K562 (cell line): ENCODE data around the gene EIF5. TPM values are rescaled to one million over a fixed set of nuclear protein-coding genes. Genes with fewer than 3 reads are reported as not detected.

Source experiments
- ATAC-seq: fragments of 200-7000 bp; cut with Tn5 transposase; 3 replicates; pipeline ENCODE4 v1.9.1; 2020; ENCODE audit warnings: moderate library complexity
- BruUV-seq: library from RNA; stranded (reverse); fragments of 400-500 nt; replicated peaks from 2 replicates; lab custom pipeline; 2021; lab: Mats Ljungman, UMichigan
- CTCF ChIA-PET: fragments of 300-600 bp; formaldehyde crosslinking; extraction: SDS; loops from one replicate; lab custom pipeline; 2021; ENCODE audit warnings: low intra/inter-chr PET ratio; lab: Yijun Ruan, JAX
- POLR2A ChIA-PET: fragments of 300-600, 350-650 bp; sonication (Branson Sonifier 250); formaldehyde crosslinking; extraction: SDS; loops from one replicate; lab custom pipeline; 2021; ENCODE audit warnings: antibody characterized with exemption, inconsistent platforms; lab: Yijun Ruan, JAX
- DNase-seq, 4 experiments: peaks; one replicate each; pipeline versions ENCODE4 v3.0.0 to v3.0.0-alpha.2; 2011 to 2018; ENCODE audit warnings: low spot score in 3 of 4, mixed read lengths in 3 of 4; ENCODE audit errors: extremely low read depth in 1 of 4
- FAIRE-seq: peaks from 2 replicates; lab custom pipeline; 2011; peaks lifted over from hg19 to GRCh38; lab: Jason Lieb, UNC
- H2AFZ ChIP-seq: 2 replicates; pipeline ENCODE4 v1.6.0; 2011; ENCODE audit warnings: low read depth, low read length, control low read depth, inconsistent platforms
- H3K27ac ChIP-seq: fragments of 200-600 bp; 3 replicates; pipeline ENCODE4 v1.8.0; 2011; ENCODE audit warnings: low read depth, mild to moderate bottlenecking, control low read depth, inconsistent platforms, low read length, moderate library complexity, mixed read lengths; ENCODE audit errors: extremely low read depth
- H3K27me3 ChIP-seq, 2 experiments: fragments of 300-600 bp in 1 of 2; 2 replicates in 1 of 2; 3 replicates in 1 of 2; pipeline versions ENCODE4 v1.6.0 to v1.8.0; 2011; ENCODE audit warnings: inconsistent platforms in 2 of 2, low read length in 2 of 2, mild to moderate bottlenecking in 1 of 2, mixed read lengths in 1 of 2, moderate library complexity in 1 of 2; ENCODE audit not compliant: control insufficient read depth in 2 of 2, insufficient read depth in 2 of 2
- H3K36me3 ChIP-seq: fragments of 300-600 bp; 3 replicates; pipeline ENCODE4 v1.8.0; 2011; ENCODE audit warnings: mild to moderate bottlenecking, low read length, inconsistent platforms; ENCODE audit not compliant: control insufficient read depth, insufficient read depth
- H3K4me1 ChIP-seq, 2 experiments: fragments of 200-600 bp in 1 of 2; replicated peaks in 1 of 2; 2 replicates in 1 of 2; 3 replicates in 1 of 2; pipeline versions ENCODE4 v1.5.1 to v1.8.0; 2011; ENCODE audit warnings: inconsistent platforms in 2 of 2, low read length in 2 of 2, mild to moderate bottlenecking in 1 of 2, mixed read lengths in 1 of 2, moderate library complexity in 1 of 2; ENCODE audit not compliant: control insufficient read depth in 2 of 2, insufficient read depth in 2 of 2
- H3K4me2 ChIP-seq: 2 replicates; pipeline ENCODE4 v1.6.1; 2011; ENCODE audit warnings: low read length, control low read depth, inconsistent platforms, mixed read lengths; ENCODE audit not compliant: insufficient read depth
- H3K4me3 ChIP-seq: fragments of 200-600 bp; sonication (generic), shearing (Covaris generic); 2 replicates; pipeline ENCODE4 v1.5.1; 2016; ENCODE audit warnings: control low read depth, inconsistent platforms
- H3K79me2 ChIP-seq: fragments of 200-600 bp; 3 replicates; pipeline ENCODE4 v1.8.0; 2011; ENCODE audit warnings: low read length, inconsistent platforms; ENCODE audit not compliant: control insufficient read depth, insufficient read depth
- H3K9ac ChIP-seq, 2 experiments: 2 replicates each; pipeline versions ENCODE4 v1.6.0 to v1.6.1; 2011; ENCODE audit warnings: low read depth in 2 of 2, low read length in 2 of 2, control low read depth in 1 of 2, inconsistent platforms in 1 of 2, mild to moderate bottlenecking in 1 of 2, mixed read lengths in 1 of 2; ENCODE audit not compliant: insufficient read depth in 1 of 2
- H3K9me1 ChIP-seq: one replicate; pipeline ENCODE4 v1.6.0; 2011; ENCODE audit warnings: inconsistent platforms, mild to moderate bottlenecking, low read length, moderate library complexity; ENCODE audit not compliant: control insufficient read depth, insufficient read depth
- H3K9me3 ChIP-seq: replicated peaks from 2 replicates; pipeline ENCODE4 v1.5.1; 2011; ENCODE audit warnings: low read depth, low read length, inconsistent platforms; ENCODE audit not compliant: control insufficient read depth, insufficient read depth
- H4K20me1 ChIP-seq: replicated peaks from 2 replicates; pipeline ENCODE4 v1.6.1; 2011; ENCODE audit warnings: low read length, inconsistent platforms, mixed read lengths; ENCODE audit not compliant: control insufficient read depth, insufficient read depth
- ATF3 ChIP-seq, 2 experiments: fragments of 450-650 bp in 1 of 2; sonication (generic) in 1 of 2; formaldehyde crosslinking in 1 of 2; IDR thresholded peaks in 1 of 2; conservative IDR thresholded peaks in 1 of 2; 2 replicates each; pipeline versions ENCODE4 v1.6.1 to v1.8.1; 2016 to 2023; ENCODE audit warnings: mild to moderate bottlenecking in 2 of 2, moderate library complexity in 2 of 2, inconsistent platforms in 1 of 2, missing genetic modification reagents in 1 of 2
- CEBPB ChIP-seq: fragments of 450-650 bp; IDR thresholded peaks from 2 replicates; pipeline ENCODE4 v1.6.1; 2016; ENCODE audit warnings: missing genetic modification characterization, missing compliant biosample characterization
- CEBPG ChIP-seq, 3 experiments: fragments of 200-800 bp in 1 of 3; sonication (Bioruptor generic) in 1 of 3; sonication (generic) in 1 of 3; formaldehyde crosslinking in 1 of 3; IDR thresholded peaks in 2 of 3; conservative IDR thresholded peaks in 1 of 3; 2 replicates each; pipeline versions ENCODE4 v1.6.1 to v1.8.0; 2016 to 2022; ENCODE audit warnings: missing compliant biosample characterization in 2 of 3, missing genetic modification characterization in 2 of 3, mild to moderate bottlenecking in 1 of 3, missing genetic modification reagents in 1 of 3
- MIER1 ChIP-seq: fragments of 450-650 bp; IDR thresholded peaks from 2 replicates; pipeline ENCODE4 v1.6.1; 2016; ENCODE audit warnings: antibody characterized with exemption, mild to moderate bottlenecking, low read depth
- NR2F6 ChIP-seq: fragments of 450-650 bp; formaldehyde crosslinking; IDR thresholded peaks from 2 replicates; pipeline ENCODE4 v1.4.0; 2020; ENCODE audit warnings: mild to moderate bottlenecking
- TRIM24 ChIP-seq, 2 experiments: fragments of 450-650 bp; IDR thresholded peaks; 2 replicates each; pipeline ENCODE4 v1.6.1; 2016
- WGBS: fragments of 100-300 bp; shearing (Covaris generic); methylation state at CpG from one replicate; pipeline ENCODE4 v1.1.6; 2016; ENCODE audit warnings: low coverage, mixed read lengths; ENCODE audit not compliant: insufficient coverage; ENCODE audit errors: missing lambda C conversion rate; 5-methylcytosine and 5-hydroxymethylcytosine counted together
- in situ Hi-C: fragments of 300-500 bp; cut with MboI; formaldehyde crosslinking; loops from 4 replicates; pipeline ENCODE4 v1.15.0; 2018; ENCODE audit warnings: inconsistent platforms, mixed read lengths
- intact Hi-C: fragments of 100-400 bp; cut with micrococcal nuclease; formaldehyde crosslinking; loops from 2 replicates; pipeline ENCODE4 v1.14.2; 2022
- polyA plus RNA-seq, 8 experiments: library from polyadenylated mRNA; depleted of rRNA in 4 of 8; stranded (reverse) in 5 of 8; unstranded in 3 of 8; fragments of >200 nt; fragmentation: Nextera tagmentation in 2 of 8; fragmentation: Illumina TruSeq in 1 of 8; extraction: Ambion mirVana in 2 of 8; extraction: Trizol in 1 of 8; gene quantifications; 2 replicates each; pipeline versions ENCODE4 v1.2.1 to v1.2.3, GENCODE V29; 2011 to 2014; ENCODE audit warnings: inconsistent platforms in 1 of 8, missing spikeins in 1 of 8
- total RNA-seq, 7 experiments: library from RNA; depleted of rRNA in 6 of 7; stranded (reverse); fragments of >200 nt in 6 of 7; fragmentation: Illumina TruSeq in 2 of 7; extraction: Trizol in 2 of 7; gene quantifications; 2 replicates each; pipeline versions ENCODE4 v1.2.1 to v1.2.3, GENCODE V29; 2011 to 2021; ENCODE audit warnings: low replicate concordance in 1 of 7

Gene EIF5
- total and polyA plus RNA-seq, 9 of the 15 experiments (the other 6 are each of a cell fraction or from before 2014, with no cell fraction given): 92.7 to 442 (median 190) TPM

DNA sequence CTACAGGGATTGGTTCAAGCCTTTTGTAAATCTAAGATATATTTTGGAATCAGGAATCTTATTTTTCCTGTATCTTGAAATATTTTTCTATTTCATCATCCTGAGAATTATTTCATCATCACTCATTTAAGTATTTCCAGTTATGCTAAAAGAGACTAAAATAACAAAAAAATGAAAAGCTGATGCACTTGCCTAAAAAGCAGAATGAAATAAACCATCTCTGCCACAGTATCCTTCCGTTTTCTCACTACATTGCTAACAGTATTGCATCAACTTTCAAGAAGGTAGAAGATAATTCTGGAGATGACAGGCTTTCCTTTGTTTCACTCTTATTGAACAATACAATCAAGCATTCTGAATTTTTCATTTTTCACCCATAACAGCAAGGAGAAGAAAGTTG lies 31.1 kb upstream of the EIF5 start:
- in situ Hi-C loops: no loop called here
- Histone ChIP-seq H2AFZ (no peak overlapping the region), H3K36me3 (no peaks in the 10 kb centered on the region), H3K9me3 (no peaks in the 10 kb centered on the region), H3K79me2 (no peaks in the 10 kb centered on the region), H3K4me3 (no peak overlapping the region), H3K27me3 (no peaks in the 10 kb centered on the region), H3K9ac (no peak overlapping the region), H3K27ac (no peak overlapping the region), H3K9me1 (no peaks in the 10 kb centered on the region), H3K4me1 (peaks cover 7 to 8% of the 10 kb centered on the region in 2 experiments; a peak in 4 of 5 replicates), H3K4me2 (no peak overlapping the region), H4K20me1 (no peaks in the 10 kb centered on the region)
- BruUV-seq: no TSS peak
- 38% methylated on average over 1 of the region's 1 CpG for WGBS
- ChIA-PET POLR2A (no interaction called here), CTCF (no interaction called here)
- no peak for ATAC-seq
- DNase-seq: no peak
- TF ChIP-seq MIER1: no peak
- TF ChIP-seq CEBPB (tag): peak; percentile 84
- TF ChIP-seq TRIM24 (IDR thresholded peaks at IDR 0.05): peak in 1 of 2 experiments; percentile 49; a peak in 2 of 4 replicates
- TF ChIP-seq ATF3 (IDR thresholded peaks at IDR 0.05): peak; percentile 91
- TF ChIP-seq ATF3 (CRISPR knock-in tag; conservative IDR thresholded peaks at IDR 0.05): no peak
- TF ChIP-seq NR2F6: no peak
- no peak for TF ChIP-seq CEBPG (CRISPR knock-in tag; IDR thresholded peaks at IDR 0.05)
- peak; percentile 93 to 96 for TF ChIP-seq CEBPG (tag; conservative IDR thresholded peaks at IDR 0.05 in 1 of 2, IDR thresholded peaks at IDR 0.05 in 1 of 2)
- FAIRE-seq: no peak
- intact Hi-C loops: no loop called here
